HuH-7.5 (cell line): ENCODE measurements around the gene RCAN2.
A peak's percentile ranks its signal among the peaks of the same experiment; 100 is the strongest.
"Not testable (repeated sequence)": the region's sequence is repeated elsewhere in the genome, so short reads cannot be mapped to it uniquely, and the experiment has no call there.

Source experiments
- DNase-seq: peaks from one replicate; pipeline ENCODE4 v3.0.0; 2011; ENCODE audit warnings: low spot score

RCAN2 gene

DNA sequence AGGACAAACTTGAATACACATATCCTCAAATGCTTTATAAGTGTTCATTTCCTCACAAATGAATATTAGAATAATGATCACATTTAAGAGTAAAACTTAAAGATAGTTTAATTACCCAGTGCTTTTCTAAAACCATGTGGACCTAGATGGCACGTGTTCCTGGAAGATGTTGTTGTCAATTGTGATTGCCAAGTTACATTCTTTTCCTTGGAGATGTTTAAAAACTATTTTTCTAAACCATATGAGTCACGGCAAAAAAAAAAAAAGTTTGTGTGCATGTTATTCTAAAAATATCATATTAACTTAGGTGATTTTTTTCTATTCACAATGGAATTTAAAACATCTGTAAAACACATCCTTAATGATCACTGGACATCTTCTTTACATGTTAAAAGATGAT is 51.1 kb downstream of the RCAN2 start:
- DNase-seq = no peak

DNA sequence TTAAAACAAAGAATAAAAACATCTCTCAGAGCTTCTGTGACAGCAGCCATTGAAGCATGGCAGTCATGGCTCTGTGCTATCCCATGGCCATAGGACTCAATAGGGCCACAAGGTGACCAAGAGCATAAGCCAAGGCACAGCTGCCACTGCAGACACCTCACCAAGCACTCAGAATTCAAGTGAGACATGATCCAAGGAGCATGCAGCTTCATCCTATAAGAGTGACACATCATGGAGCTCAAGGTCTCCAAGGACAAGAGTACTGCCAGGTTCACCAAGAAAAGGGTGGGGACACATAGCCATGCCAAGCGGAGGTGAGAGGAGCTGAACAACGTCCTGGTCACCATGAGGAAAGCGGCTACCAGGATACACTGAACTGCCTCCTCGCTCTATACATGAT is 53.0 kb downstream of the RCAN2 start:
- DNase-seq = no peak

DNA sequence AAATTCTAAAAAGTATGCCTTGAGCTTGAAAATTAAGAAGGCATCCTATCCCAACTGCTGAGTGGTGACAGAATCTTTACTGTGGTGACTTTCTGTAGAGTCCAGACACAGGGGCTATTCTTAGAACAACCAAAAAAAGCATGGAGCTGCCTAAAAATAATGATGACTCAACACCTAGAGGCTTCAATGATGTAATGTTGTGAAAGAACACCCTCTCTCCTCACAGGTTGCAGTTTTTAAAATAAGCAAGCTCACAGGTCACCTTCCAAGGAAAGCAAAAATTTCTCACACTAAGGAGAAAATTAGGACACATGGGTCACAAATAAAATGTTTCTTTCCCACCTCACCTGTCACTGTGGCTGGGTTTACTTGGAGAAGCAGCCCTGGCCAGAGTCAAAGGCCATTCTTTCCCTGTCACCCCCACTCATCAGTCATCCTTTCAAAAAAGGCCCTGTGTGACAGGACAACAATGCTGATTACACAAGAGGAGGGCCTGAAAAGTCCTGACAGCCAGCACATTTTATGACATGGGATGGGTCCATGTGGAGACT is 53.5 kb downstream of the RCAN2 start:
- no peak for DNase-seq

DNA sequence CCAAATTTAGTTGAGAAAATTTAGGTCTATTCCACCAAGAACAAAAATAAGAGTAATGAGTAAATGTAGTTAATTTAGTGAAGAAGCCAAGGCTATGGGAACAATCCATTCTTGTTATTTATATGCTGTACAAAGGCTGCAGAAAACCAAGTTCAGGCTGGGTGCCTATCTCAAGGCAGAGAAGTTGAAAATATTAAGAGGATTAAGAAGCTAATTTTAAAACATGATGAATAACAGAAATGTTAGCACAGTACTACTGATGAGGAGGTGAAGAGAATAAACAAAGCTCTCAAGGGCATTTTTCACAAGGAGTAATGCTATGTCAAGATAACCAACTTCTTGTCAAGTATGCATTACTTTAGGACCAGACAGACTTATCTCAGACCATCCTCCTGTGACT is 68.6 kb downstream of the RCAN2 start:
- no peak for DNase-seq

DNA sequence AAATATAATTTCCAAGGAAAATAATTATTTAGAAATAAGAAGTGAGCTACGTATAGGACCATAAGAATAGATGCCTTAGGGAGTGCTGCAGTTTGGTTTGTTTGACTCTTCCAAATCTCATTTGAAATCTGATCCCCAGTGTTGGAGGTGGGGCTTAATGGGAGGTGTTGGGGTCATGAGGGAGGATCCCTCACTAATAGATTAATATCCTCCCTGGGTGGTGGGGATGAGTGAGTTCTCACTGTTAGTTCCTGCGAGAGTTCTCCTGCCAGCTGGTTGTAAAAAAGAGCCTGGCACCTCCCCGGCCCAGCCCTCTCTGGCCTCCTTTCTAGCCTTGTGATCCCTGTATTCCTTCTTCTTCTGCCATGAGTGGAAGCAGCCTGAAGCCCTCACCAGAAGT is 69.3 kb downstream of the RCAN2 start:
- DNase-seq = no peak

DNA sequence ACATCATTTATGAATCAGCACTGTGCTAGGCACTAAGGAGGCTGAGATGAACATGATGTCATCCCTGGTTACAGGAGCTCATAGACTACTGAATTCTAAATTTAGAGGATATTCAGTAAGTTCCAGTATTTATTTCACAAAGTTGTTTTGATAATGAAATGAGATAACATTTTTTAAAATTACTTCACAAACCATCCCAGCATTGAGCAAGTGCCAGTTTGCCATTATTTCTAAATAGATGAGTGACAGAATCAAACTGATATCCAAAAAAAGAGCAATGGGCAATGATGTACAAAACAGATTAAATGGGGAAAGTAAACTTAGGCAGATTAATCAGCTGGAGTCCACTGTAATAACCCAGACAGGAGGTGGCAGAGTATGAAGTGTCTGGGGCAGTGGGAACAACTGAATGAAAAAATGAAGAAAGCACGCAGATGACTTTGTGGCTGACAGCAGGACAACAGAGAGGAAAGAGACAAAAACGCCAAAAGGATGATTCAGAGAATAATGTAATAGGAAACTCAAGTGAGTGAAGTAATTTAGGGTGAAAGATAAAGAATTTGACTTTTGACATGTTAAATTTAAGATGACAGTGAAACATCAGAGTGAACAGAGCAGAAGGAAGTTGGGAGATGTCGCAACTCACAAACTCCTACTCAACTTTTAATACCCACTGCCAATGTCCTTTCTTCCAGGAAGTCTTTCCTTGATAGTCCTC is 70.2 kb downstream of the RCAN2 start:
- no peak for DNase-seq

DNA sequence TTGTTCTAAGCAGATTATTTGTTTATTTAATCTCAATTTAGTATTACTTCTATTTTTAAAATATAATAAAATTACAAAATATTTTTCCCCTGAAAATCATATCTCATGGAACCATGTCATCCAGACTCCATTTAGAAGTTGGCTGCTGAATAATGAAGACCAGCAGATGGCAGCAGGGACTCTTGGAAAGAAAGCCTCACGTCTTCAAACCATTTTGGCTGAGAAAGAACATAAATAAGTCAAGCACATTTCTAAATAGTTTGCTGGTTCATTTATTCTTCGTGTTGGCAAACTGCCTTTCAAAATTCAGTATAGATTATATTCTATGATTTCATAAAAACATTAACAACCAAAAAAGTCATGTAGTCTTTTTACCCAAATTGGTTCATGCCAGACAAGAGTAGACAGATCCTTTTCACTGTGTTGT is 71.7 kb downstream of the RCAN2 start:
- DNase-seq = no peak

DNA sequence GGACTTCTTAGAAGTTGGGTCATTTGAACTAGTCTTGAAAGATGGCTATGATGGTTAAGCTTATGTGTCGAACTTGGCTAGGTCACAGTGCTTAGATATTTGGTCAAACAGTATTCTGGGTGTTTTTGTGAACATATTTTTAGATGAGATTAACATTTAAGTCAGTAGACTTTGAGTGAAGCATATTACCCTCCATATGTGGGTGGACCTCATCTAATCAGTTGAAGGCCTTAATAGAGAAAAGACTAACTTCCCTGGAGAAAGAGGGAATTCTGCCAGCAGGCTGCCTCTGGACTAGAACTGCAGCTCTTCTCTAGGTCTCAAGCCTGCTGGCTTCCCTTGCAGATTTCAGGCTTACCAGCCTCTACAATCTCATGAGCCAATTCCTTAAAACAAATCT is 76.9 kb downstream of the RCAN2 start:
- no peak for DNase-seq

DNA sequence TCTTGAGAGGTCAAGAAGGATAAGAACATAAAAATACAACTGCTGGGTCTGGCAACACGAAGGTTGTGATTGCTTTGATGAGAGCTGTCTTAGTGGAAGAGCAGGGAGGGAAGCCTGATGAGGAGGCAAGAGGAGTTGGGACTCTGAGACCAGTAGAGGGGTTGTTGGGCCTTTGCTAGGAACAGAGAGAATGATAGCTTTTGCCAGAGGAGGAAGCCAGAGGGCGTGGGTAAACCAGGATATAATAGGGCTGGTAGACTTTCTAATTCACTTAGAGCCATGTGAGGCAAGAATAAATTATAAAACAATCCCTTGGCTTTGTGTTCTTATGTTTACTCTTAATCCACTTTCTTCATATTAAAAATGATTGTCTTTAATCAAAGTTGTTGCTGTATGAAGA is 78.6 kb downstream of the RCAN2 start:
- no peak for DNase-seq

DNA sequence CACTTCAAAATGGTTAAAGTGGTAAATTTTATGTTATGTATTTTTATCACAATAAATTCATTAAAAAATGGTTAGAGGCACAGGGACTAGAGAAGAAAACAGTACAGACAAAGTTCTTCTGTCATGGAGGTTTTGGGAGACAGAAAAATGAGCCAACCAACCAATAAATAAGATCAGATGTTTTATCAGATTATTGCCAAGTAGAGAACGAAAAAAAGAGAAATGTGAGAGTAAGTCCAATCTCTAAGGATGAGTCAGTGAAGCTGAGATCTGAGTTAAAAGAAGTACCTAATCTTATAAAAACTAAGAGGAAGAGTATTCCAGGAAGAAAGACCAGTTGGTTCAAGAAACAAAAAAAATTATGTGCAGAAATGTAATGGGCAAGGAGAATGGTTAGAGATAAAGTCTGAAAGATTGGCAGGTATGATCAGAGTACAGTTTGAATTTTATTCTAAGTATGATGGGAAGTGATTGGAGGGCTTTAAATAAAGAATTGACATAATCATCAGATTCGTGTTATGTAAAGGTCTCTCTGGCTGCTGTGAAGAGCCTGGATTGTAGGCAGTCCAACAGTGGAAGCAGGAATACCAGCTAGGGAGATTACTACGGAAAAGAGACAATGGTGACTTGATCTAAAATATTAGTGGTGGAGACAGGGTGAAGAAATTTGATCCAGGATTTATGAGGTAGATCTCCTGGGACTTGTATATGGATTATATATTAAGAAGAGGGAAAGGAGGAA is 79.6 kb downstream of the RCAN2 start:
- no peak for DNase-seq

DNA sequence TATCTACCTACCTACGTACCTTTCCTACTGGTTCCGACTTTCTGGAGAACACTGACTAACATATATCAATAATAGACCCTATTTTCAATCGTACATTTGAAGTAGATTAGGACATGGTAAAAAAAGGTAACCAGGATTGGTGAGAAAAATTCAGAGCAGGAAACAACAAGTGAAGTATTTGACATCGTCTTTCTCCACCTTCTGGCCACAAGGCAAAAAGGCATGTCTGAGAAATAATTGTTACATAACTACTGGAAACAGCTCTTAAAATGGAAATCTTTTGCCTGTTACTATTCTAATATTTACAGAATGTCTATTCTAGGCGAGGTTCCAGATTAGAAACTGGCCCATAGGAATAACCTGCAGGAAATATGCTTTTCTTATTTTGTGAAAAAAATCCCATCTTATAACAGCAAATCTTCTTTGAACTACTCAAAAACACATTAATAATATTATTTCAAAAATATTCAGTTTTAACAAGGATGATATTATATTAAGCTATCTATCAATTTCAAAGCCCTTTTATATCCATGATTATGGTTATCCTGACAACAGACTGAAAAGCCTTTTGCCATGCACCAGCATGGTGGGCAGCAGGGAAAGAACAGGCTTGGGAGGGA is 80.8 kb downstream of the RCAN2 start:
- DNase-seq = peak; percentile 28

DNA sequence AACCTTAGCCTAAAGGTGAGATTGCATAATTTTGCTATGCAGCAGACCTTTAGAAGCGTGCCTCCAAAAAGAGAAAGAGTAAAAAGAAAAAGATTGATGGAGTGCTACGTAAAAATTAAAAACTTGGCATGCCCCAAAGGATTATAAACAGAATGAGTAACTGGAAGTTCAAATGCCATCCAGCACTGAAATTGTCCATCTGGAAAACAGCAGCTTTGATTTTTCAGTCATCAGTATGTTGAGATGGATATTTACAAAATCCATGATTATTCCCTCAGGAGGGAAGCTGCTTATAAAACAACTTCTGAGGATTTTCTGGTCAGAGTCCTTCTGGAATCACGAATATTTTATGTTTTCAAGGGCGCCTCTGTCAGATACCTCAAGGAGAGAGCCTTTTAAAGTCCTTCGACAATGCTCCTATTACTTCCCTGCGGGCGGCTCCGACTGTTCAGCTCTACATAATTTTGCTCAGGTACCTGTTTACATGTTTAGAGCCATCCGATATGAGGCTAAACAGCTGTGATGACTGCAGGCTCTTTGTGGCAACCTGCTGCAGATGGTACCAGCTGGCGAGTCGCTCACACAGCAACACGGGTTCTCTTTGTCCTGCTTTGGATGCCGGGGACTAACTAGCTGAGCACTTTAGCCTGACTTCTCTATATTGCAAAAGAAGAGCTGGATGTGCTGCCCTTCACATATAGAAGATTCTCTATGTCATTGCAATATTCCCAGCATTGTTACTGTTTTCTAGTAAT is 83.3 kb downstream of the RCAN2 start:
- no peak for DNase-seq

DNA sequence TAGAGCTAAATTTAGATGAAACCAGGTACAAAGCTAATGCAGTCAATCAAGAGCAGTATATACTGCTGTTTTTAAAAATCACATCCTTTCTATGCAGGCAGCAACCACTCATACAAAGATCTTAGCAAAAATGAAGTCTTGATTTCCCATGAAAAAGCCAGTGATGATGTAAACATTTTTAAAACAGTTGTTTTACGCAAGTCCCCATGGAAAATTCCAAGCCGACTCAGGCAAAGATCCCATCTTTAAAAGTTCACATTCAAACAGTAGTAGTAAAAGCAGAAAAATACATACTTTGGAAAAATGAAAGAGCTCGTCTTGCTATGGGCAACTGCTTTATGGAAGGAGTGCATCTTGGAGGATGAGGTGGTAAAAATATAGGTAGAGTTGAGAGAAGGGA is 84.0 kb downstream of the RCAN2 start:
- DNase-seq = no peak

DNA sequence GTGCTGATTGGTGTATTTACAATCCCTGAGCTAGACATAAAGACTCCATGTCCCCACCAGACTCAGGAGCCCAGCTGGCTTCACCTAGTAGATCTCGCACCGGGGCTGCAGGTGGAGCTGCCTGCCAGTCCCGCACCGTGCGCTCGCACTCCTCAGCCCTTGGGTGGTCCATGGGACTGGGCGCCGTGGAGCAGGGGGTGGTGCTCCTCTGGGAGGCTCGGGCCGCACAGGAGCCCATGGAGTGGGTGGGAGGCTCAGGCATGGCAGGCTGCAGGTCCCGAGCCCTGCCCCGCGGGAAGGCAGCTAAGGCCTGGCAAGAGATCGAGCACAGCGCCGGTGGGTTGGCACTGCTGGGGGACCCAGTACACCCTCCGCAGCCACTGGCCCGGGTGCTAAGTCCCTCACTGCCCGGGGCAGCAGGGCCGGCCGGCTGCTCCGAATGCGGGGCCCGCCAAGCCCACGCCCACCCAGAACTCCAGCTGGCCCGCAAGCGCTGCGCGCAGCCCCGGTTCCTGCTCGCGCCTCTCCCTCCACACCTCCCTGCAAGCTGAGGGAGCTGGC is 85.5 kb downstream of the RCAN2 start:
- DNase-seq = not testable (repeated sequence)

DNA sequence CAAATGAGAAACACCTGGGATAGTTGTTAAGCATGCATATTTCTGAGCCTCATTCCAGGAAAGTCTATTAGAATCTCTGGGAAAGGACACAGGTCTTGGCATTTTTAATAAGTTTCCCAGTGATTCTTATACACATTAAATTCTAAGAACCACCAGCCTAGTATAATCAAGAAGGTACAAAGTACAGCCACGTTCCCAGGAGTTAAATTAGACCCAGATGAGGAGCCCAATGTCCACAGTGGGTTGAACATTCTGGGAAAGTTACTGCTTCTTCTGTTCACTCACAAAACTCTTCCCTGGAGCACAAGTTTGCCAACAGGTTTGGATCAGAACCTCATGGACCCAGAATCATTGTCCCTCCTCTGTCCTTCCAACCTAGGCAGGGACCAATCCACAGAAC is 90.4 kb downstream of the RCAN2 start:
- DNase-seq = no peak

DNA sequence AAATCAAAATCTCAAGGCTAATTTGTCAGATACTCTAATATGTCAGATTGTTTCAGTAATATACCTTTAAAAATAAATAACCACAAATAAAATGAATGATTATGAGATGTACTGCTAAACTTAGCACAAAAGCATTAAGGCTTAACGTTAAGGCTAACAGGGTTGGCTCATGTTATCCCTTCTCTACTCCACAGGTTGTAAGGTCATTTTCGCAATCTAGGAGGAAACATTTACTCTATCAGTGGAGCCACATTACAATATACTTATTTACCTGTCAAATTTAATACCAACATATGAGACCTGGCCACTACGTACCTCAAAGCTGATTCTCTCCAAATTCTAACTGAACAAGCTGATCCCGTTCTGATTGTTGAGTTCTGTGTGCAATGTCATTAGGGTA is 95.7 kb downstream of the RCAN2 start:
- no peak for DNase-seq

DNA sequence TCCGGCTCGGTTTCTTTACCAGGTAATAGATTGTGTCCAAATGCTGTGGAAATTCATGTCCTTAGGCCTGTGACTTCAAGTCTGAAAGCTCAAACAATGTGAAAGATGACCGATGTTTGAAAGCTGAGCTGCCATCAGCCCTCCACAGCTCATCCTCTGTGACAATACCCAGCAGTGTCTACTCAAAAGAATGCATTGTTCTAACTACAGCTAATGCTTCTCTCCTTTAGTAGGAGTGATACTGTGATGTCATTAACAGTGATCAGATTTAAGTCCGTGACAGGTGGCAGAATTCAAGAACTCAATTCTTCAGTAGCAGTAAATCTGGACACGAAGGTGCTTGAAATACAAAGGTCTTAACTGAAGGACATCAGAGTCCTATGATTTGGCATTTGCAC is 97.3 kb downstream of the RCAN2 start:
- no peak for DNase-seq

DNA sequence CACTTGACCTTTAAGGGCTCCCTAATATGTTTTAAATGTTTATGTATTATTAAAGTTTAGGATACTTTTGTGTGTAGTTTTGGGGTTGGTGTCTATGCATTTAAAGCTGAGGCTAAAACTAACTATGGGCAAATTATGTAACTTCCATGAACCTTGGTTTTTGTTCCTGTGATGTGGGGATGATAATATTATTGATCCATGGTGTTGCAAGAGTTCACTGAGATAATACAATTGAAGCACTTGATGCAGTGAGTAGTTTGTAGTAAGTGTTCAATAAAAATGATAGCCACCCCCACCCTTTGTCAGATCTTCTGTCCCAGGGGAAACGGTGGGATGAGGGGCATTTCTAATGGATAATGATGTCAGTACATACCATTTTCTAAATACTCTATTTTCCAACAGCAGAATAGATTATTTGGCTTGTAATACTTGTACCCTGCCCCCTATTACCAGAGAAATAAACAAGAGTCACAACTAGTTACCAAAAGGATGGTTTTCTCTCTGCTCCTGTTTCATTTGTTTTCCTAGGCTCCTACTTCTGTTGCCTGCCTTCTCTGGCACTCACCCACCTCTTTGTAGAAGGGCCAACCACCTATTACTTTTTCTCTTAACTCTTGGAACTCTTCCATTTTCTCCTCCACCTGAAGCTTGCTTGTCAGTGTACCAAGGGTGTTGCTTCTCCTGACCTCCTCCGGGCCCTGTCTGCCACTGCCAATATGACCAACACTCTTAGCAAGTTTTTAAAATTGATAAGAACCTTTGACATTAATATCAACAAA is 97.9 kb downstream of the RCAN2 start:
- DNase-seq = no peak

DNA sequence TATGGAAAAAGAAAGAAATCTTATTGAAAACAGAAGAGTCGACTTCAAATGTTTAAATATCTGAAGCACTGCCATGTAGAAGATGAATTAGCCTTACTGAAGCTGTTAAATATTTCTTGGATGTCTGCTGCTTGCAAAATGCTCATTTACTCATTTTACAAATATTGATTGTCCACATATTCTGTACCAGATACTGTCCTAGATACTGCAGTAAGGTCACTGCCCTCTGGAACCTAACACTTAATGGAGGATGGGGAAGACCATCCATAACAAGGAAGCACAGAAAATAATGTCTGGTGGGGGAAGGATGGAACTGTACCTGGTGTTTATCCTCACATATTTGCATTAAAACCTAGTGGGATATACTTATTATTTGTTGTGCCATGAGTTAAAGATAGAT is 99.0 kb downstream of the RCAN2 start:
- no peak for DNase-seq

DNA sequence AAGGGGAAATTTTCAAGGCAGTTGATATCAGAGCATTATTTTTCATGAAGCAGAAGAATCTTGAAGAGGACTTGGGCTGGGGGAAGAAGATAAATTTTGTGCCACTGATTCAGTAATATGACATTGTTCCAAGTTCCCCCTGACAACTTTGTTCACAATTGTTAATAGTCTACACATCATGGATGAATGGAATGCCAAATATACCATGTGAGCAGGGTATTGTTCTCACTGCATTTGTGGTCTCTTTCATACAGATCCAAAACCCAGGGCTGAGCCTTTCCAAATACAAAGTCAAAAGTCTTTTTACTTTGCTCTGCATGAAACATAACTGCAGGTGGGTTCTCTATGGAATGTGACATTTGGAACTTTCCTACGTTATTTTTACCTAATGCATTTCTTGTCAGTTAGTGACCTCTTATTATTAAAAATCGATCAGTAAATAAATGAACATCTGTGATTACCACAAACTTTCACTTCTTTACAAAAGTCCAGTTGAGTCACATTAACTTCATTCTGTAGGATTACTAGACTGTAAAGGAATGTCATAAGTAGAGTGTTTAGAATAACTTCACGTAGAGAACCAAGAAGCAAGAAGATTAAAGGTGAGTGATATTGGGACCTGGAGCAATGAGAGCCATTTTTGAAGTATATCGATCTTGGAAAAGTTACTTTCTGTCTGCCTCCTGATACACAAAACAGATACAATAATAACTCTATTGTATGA is 100.9 kb downstream of the RCAN2 start:
- no peak for DNase-seq

DNA sequence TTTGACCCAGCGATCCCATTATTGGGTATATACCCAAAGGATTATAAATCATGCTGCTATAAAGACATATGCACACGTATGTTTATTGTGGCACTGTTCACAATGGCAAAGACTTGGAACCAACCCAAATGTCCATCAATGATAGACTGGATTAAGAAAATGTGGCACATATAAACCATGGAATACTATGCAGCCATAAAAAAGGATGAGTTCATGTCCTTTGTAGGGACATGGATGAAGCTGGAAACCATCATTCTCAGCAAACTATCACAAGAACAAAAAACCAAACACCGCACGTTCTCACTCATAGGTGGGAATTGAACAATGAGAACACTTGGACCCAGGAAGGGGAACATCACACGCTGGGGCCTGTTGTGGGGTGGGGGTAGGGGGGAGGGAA is 103.5 kb downstream of the RCAN2 start:
- not testable (repeated sequence) for DNase-seq
